HEK293T (cell line): ENCODE measurements around the gene TSPAN14.

Experiments used
- ARNT ChIP-seq: fragments of 450-650 bp; IDR thresholded peaks from 2 replicates; pipeline ENCODE4 v1.6.1; 2017; ENCODE audit warnings: mild to moderate bottlenecking
- BHLHE40 ChIP-seq: fragments of 450-650 bp; IDR thresholded peaks from 2 replicates; pipeline ENCODE4 v1.6.1; 2016; ENCODE audit warnings: mild to moderate bottlenecking, moderate library complexity, borderline replicate concordance
- ELF4 ChIP-seq: fragments of 450-650 bp; IDR thresholded peaks from 2 replicates; pipeline ENCODE4 v1.6.1; 2017; ENCODE audit warnings: antibody characterized with exemption
- FOXA1 ChIP-seq: fragments of 450-650 bp; IDR thresholded peaks from 2 replicates; pipeline ENCODE4 v1.6.1; 2016; ENCODE audit warnings: mild to moderate bottlenecking
- FOXM1 ChIP-seq: fragments of 450-650 bp; IDR thresholded peaks from 2 replicates; pipeline ENCODE4 v1.6.1; 2017; ENCODE audit warnings: mild to moderate bottlenecking, borderline replicate concordance
- HDGF ChIP-seq: fragments of 450-650 bp; IDR thresholded peaks from 2 replicates; pipeline ENCODE4 v1.6.1; 2017; ENCODE audit warnings: antibody characterized with exemption, borderline replicate concordance
- L3MBTL2 ChIP-seq: fragments of 450-650 bp; conservative IDR thresholded peaks from 2 replicates; pipeline ENCODE4 v1.6.1; 2016; ENCODE audit warnings: mild to moderate bottlenecking
- LEF1 ChIP-seq: fragments of 450-650 bp; IDR thresholded peaks from 2 replicates; pipeline ENCODE4 v1.6.1; 2017; ENCODE audit warnings: mild to moderate bottlenecking, borderline replicate concordance
- NFRKB ChIP-seq: fragments of 450-650 bp; IDR thresholded peaks from 2 replicates; pipeline ENCODE4 v1.6.1; 2016; ENCODE audit warnings: mild to moderate bottlenecking, moderate library complexity
- PKNOX1 ChIP-seq: fragments of 450-650 bp; IDR thresholded peaks from 2 replicates; pipeline ENCODE4 v1.6.1; 2016
- SP1 ChIP-seq: fragments of 450-650 bp; IDR thresholded peaks from 2 replicates; pipeline ENCODE4 v1.6.1; 2017
- SUZ12 ChIP-seq: fragments of 450-650 bp; IDR thresholded peaks from 2 replicates; pipeline ENCODE4 v1.6.1; 2016; ENCODE audit warnings: mild to moderate bottlenecking
- TARDBP ChIP-seq: fragments of 450-650 bp; IDR thresholded peaks from 2 replicates; pipeline ENCODE4 v1.6.1; 2016

GRCh38 chr10:80485076-80485945 lies 31.2 kb downstream of the TSPAN14 start:
- TF ChIP-seq FOXM1 (no peak), SUZ12 (no peak), BHLHE40 (no peak), SP1 (no peak), TARDBP (no peak), ELF4 (no peak), HDGF (no peak), LEF1 (no peak), L3MBTL2 (no peak), PKNOX1 (no peak), FOXA1 (no peak), NFRKB (no peak), ARNT (no peak)
